ENCODE results near the gene IGF2BP2.
A peak's percentile ranks its signal among the peaks of the same experiment; 100 is the strongest.
"Not testable (repeated sequence)": the region's sequence is repeated elsewhere in the genome, so short reads cannot be mapped to it uniquely, and the experiment has no call there.

Gene IGF2BP2

GRCh38 chr3:185677146-185677829, 147.6 kb downstream of the IGF2BP2 start:
- peak; percentile 53 for DNase-seq (ENCODE audit: low spot score)

- no peak for DNase-seq (ENCODE audit: low spot score)
These were observed 157.3 kb downstream of the IGF2BP2 start for GRCh38 chr3:185667574-185667973.

GRCh38 chr3:185663929-185664328, 160.9 kb downstream of the IGF2BP2 start:
- no peak for DNase-seq (ENCODE audit: low spot score)

DNA sequence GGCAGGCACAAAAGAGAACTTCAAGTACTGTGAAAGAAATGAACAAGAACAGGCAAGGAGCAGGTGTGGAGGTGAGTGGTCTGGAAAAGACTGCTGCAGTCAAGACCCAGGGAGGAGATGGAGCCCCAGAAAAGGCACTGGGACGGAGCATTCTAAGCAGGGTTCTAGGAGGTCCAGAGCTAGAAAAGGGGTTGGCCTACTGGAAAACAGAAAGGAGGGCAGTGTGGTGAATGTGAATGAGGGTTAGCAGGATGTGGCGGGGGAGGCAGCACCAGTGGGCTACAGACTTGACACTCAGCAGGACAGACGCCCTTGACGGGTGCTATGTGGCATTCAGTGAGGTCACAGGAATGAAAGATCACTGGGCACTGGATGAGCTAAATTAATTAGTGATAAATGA, 163.1 kb downstream of the IGF2BP2 start:
- no peak for DNase-seq (ENCODE audit: low spot score)

DNA sequence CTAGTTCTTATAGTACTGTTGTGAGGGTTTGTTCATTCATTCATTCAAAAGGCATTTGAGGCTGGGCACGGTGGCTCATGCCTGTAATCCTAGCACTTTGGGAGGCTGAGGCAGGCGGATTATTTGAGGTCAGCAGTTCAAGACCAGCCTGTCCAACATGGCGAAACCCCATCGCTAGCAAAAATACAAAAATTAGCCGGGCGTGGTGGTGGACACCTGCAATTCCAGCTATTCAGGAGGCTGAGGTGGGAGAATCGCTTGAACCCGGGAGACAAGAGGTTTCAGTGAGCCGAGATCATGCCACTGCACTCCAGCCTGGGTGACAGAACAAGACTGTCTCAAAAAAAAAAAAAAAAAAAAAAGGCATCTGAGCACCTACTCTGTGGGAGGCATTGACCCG, 163.5 kb downstream of the IGF2BP2 start:
- not testable (repeated sequence) for DNase-seq (ENCODE audit: low spot score)

GRCh38 chr3:185659942-185660921, 164.6 kb downstream of the IGF2BP2 start:
- peak; percentile 81 for DNase-seq (ENCODE audit: low spot score)

DNA sequence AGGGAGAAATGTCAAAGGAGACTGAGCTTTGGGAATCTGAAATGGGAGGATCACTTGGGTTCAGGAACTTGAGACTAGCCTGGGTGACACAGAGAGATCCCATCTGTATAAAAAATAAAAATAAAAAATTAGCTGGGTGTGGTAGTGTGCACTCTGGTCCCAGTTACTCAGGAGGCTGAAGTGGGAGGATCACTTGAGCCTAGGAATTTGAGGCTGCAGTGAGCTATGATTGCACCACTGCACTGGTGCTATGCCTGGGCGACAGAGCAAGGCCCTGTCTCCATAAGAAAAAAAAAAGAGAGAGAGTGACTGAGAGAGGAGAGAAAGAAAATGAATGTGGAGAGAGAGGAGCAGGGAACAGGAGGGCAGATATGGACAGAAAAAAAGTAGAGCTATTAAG, 165.9 kb downstream of the IGF2BP2 start:
- no peak for DNase-seq (ENCODE audit: low spot score)

DNA sequence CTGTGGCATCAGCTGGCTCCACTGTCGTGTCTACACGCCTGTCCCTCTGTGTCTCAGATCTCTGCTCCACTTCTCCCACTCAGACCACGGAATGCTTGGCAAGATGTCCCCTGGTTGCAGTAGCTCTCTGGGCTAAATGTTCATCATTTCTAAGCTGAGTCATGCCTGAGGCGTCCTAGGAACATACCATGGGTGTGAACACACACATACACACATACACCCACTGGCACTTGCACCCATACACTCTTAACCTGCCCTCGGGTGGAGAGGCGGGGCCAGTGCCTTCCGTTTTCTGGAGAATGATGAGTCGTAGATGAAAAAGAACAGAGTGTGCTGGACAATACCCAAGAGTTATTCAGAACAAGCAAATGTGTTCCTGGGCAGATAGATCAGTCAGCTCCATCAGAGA, 166.3 kb downstream of the IGF2BP2 start:
- no peak for DNase-seq (ENCODE audit: low spot score)

DNA sequence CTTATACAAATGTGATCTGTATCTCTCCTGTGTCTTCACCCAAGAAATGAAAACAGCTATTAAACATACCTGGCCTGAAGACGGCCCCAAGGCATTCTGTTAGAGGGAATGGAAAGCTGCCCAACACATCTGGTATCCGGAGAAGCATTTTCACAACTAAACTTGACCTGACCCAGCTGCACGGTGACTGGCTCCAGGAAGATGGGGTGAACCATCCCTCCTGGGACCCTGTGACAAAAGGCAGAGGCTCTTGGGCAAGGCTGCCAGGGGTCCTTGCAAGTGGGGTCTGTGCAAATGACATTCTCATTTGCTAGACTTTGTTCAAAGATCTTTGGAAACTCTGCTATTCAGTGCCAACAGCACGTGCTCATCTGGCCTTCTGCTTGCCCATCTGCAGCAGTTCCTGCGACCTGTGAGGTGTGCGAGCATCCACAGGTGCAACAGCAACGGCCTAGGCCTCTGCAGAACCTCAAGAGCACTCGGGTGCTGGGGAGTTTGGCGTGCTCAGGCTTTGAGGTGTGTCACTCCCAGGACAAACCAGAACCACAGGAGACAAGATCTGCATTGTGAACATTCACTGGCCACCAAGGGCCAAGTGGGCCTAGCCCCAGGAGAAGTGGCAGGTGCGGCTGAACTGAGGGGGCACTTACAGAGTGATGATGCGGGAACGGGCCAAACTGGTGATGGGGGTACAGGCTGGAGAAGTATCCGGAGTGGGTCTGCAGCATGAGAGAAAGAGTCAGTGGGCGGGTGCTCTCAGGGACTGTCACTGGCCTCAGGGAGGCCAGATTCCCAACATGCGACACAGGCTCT, 166.9 kb downstream of the IGF2BP2 start:
- no peak for DNase-seq (ENCODE audit: low spot score)

- no peak for DNase-seq (ENCODE audit: low spot score)
These were observed 167.6 kb downstream of the IGF2BP2 start for GRCh38 chr3:185657211-185657610.

DNA sequence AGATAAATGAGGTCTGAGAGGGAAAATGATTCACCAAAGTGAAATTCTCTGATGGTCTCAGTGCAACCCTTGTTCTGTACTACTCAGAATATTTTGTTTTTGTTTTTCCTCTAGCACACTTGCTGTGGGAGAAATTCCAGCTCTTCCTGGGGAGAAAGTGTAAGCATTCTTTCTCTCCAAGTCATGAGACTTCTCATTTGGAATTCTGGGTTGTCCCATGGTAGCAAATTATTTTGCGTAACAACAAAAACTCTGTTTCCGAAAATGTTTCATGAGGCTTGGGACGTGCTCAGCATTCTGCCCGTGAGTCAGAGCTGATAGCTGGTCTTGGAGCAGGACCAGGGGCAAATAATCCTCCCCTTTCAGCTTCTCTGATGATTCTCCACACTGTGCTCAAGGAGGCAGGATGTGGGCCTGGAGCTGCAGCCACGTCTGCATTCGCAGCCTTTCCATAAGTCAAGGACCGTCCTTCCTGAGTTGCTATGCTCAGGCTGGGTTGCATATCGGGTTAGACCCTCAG, 168.5 kb downstream of the IGF2BP2 start:
- no peak for DNase-seq (ENCODE audit: low spot score)

DNA sequence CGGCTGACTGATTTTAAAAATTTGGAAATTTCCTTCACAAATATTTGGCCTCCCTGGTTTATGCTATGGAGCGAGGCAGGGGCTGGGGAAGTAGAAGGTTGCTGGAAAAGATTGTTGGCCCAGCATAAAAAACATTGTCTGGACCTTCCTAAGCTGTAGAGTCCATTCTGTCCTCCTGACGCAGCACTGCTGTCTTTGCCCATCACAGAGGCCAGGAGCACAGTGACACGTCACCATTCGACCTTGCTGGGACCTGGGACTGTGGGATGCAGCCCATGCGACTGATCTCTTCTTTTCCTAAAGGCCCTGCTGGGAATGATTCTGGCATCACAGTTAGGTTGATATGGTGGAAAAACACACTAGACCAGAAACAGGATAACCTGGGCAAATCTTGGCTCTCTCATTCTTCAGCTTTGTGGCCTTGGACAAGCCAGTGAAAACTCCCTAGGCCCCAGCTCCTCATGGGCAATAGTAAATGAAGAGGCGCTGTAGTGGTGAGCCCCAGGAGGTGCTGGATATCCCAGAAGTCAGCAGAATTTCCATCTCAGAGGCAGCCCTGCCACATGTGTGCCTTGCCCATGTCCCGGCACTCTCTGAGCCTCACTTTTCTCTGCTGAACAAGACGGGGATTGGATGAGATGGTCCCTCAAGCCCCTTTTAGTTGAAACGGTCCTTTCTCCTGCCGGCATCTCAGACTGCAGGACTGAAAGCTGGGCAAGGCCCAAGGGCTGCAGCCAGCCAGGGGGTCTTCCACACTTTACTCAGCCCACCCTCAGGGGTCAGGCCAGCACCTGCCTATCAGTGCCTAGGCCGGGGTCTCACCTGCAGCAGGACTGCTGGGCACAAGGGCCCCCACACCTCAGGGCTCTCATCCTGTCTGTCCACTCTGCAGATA, 169.2 kb downstream of the IGF2BP2 start:
- DNase-seq (ENCODE audit: low spot score) = no peak

- no peak for DNase-seq (ENCODE audit: low spot score)
These were observed 170.1 kb downstream of the IGF2BP2 start for GRCh38 chr3:185654758-185655145.

GRCh38 chr3:185653949-185654757, 170.7 kb downstream of the IGF2BP2 start:
- no peak for DNase-seq (ENCODE audit: low spot score)

- no peak for DNase-seq (ENCODE audit: low spot score)
These were observed 172.9 kb downstream of the IGF2BP2 start for GRCh38 chr3:185651971-185652370.

GRCh38 chr3:185649414-185649813, 175.4 kb downstream of the IGF2BP2 start:
- no peak for DNase-seq (ENCODE audit: low spot score)

DNA sequence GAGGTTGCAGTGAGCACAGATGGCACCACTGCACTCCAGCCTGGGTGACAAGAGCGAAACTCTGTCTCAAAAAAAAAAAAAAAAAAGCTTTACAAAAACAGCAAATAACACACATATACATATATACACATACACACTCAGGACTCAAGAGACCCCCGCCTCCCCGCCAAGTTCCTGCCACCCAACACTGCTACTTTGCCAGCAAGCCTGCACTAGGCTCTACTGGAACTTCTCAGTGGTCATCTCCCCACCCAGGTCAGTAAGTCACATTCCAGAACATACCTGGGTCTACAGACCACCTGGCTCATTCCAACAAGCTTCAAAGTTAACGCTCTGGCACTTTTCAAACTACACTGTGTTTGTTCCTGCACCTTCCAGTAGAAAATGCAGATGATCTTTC, 176.4 kb downstream of the IGF2BP2 start:
- no peak for DNase-seq (ENCODE audit: low spot score)

DNA sequence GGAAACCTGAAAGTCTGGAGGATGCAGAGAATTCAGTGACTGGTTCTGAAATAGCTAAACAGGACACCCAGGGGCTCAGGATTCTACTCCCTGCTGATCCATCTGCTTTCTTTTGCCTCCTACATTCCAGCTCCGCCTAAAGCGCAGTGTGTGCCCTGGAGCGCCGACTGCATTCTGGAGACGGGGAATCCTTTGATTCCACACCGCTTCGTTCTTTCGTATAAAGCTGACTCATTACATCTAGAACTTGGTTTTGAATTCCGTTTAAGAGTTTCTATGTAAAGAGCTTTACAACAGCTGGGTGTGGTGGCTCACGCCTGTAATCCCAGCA, 177.0 kb downstream of the IGF2BP2 start:
- DNase-seq (ENCODE audit: low spot score) = no peak

- no peak for DNase-seq (ENCODE audit: low spot score)
These were observed 177.5 kb downstream of the IGF2BP2 start for GRCh38 chr3:185647134-185647879.

Measured in SK-N-DZ (cell line).